ENCODE results near the gene DCAF16.

DCAF16 gene

GRCh38 chr4:17773135-17773698 lies 37.3 kb downstream of the DCAF16 start:
- TF ChIP-seq CTCF (IDR thresholded peaks at IDR 0.05; ENCODE audit: low read depth, low read length, missing control alignments): no peak
- DNase-seq (ENCODE audit: extremely low read depth, low read depth): no peak
- no peak overlapping the region for H3K4me3 ChIP-seq (replicated peaks; ENCODE audit: low read depth, low read length)

GRCh38 chr4:17771284-17771908 lies 39.2 kb downstream of the DCAF16 start:
- no peak overlapping the region for H3K4me3 ChIP-seq (replicated peaks; ENCODE audit: low read depth, low read length)
- no peak for DNase-seq (ENCODE audit: extremely low read depth, low read depth)
- no peak for TF ChIP-seq CTCF (IDR thresholded peaks at IDR 0.05; ENCODE audit: low read depth, low read length, missing control alignments)

DNA sequence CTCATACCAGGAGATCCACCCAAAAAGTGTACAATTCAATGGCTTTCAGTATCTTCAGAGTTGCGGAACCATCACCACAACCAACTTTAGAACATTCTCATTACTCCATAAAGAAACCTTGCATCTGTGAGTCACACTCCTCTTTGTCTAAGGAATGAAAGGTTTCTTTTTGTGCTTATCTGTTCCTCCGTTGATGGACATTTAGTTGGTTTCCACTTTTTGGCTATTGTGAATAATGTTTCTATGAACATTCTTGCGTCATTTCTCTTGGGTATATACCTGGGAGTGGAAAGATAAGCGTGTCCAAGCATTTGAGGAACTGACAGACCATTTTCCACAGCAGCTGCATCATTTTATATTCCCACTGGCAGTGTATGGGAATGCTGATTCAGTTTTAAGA lies 39.7 kb downstream of the DCAF16 start:
- DNase-seq (ENCODE audit: extremely low read depth, low read depth): no peak
- H3K4me3 ChIP-seq (replicated peaks; ENCODE audit: low read depth, low read length): no peak overlapping the region
- TF ChIP-seq CTCF (IDR thresholded peaks at IDR 0.05; ENCODE audit: low read depth, low read length, missing control alignments): no peak

DNA sequence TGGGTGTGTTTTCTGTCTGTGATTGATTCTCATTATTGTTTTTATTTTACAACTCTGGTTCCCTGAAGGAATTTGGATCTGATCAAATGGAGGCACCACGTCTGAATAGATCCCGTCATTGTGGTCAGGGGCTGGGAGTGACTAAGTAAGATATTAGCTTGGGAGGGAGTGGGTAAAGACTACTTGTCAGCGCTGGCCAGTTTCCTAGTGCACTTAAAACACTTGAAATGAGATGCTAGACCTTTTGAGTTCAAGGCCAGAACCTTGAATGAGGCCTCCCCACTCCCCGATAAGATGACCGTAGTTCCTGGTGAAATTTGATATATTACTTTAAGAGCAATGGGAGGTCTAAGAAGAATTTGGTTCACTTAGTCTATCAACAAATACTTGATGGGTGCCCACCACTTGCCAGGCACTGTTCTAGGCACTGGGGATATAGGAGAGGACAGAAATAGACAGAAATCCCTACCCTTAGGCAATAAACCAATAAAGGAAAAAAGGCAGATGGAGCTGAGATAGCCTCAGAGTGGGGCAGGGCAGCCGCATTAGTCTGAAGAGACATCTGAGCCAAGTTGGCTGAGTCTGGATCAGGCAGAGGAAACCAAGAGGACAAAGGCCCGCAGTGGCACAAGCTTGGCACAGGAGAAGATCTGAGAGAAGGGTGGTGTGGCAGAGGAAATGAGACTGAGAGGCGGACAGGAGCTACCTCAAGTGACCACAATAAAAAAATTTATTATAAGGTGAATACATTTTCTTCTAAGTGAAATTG lies 41.0 kb downstream of the DCAF16 start:
- no peak for DNase-seq (ENCODE audit: extremely low read depth, low read depth)
- no peak for TF ChIP-seq CTCF (IDR thresholded peaks at IDR 0.05; ENCODE audit: low read depth, low read length, missing control alignments)
- H3K4me3 ChIP-seq (replicated peaks; ENCODE audit: low read depth, low read length): no peak overlapping the region

- H3K4me3 ChIP-seq (replicated peaks; ENCODE audit: low read depth, low read length): no peak overlapping the region
- no peak for TF ChIP-seq CTCF (IDR thresholded peaks at IDR 0.05; ENCODE audit: low read depth, low read length, missing control alignments)
- DNase-seq (ENCODE audit: extremely low read depth, low read depth): no peak
Measured at GRCh38 chr4:17766826-17767458, 43.6 kb downstream of the DCAF16 start.

- TF ChIP-seq CTCF (IDR thresholded peaks at IDR 0.05; ENCODE audit: low read depth, low read length, missing control alignments): no peak
- no peak for DNase-seq (ENCODE audit: extremely low read depth, low read depth)
- H3K4me3 ChIP-seq (replicated peaks; ENCODE audit: low read depth, low read length): no peak overlapping the region
Measured at GRCh38 chr4:17765514-17766286, 44.9 kb downstream of the DCAF16 start.
